Ishikawa (cell line): ENCODE data around the gene COL27A1.

ENCODE experiments used
- CEBPB ChIP-seq: IDR thresholded peaks from 2 replicates; pipeline ENCODE4 v1.6.1; 2012
- CREB1 ChIP-seq: IDR thresholded peaks from 2 replicates; pipeline ENCODE4 v1.6.1; 2012; ENCODE audit warnings: low read depth
- EGR1 ChIP-seq: IDR thresholded peaks from 2 replicates; pipeline ENCODE4 v1.6.1; 2012
- EP300 ChIP-seq: IDR thresholded peaks from 2 replicates; pipeline ENCODE4 v1.6.1; 2012; ENCODE audit warnings: borderline replicate concordance
- FOXM1 ChIP-seq: IDR thresholded peaks from 2 replicates; pipeline ENCODE4 v1.6.1; 2012; ENCODE audit warnings: low read depth, borderline replicate concordance
- MAX ChIP-seq: IDR thresholded peaks from 2 replicates; pipeline ENCODE4 v1.6.1; 2012
- NFIC ChIP-seq: IDR thresholded peaks from 2 replicates; pipeline ENCODE4 v1.6.1; 2012
- RAD21 ChIP-seq: IDR thresholded peaks from 2 replicates; pipeline ENCODE4 v1.6.1; 2012; ENCODE audit warnings: low read depth
- REST ChIP-seq: IDR thresholded peaks from 2 replicates; pipeline ENCODE4 v1.6.1; 2012; ENCODE audit warnings: low read depth, mild to moderate bottlenecking
- TAF1 ChIP-seq: IDR thresholded peaks from 2 replicates; pipeline ENCODE4 v1.6.1; 2012; ENCODE audit warnings: low read depth, mild to moderate bottlenecking
- TCF12 ChIP-seq: IDR thresholded peaks from 2 replicates; pipeline ENCODE4 v1.6.1; 2012; ENCODE audit warnings: low read depth
- TEAD4 ChIP-seq: IDR thresholded peaks from 2 replicates; pipeline ENCODE4 v1.6.1; 2012
- USF1 ChIP-seq: IDR thresholded peaks from 2 replicates; pipeline ENCODE4 v1.6.1; 2012
- YY1 ChIP-seq: IDR thresholded peaks from 2 replicates; pipeline ENCODE4 v1.6.1; 2012; ENCODE audit warnings: low read depth
- ZBTB7A ChIP-seq: IDR thresholded peaks from 2 replicates; pipeline ENCODE4 v1.6.1; 2012; ENCODE audit warnings: low read depth

COL27A1 gene

GRCh38 chr9:114344188-114344566, 188.8 kb downstream of the COL27A1 start:
- no peak for TF ChIP-seq YY1
- no peak for TF ChIP-seq CREB1
- no peak for TF ChIP-seq CEBPB
- TF ChIP-seq TCF12 = no peak
- no peak for TF ChIP-seq FOXM1
- no peak for TF ChIP-seq ZBTB7A
- no peak for TF ChIP-seq USF1
- TF ChIP-seq MAX = no peak
- TF ChIP-seq RAD21 = no peak
- no peak for TF ChIP-seq NFIC
- TF ChIP-seq TAF1 = no peak
- no peak for TF ChIP-seq EP300
- no peak for TF ChIP-seq TEAD4
- TF ChIP-seq REST = no peak
- no peak for TF ChIP-seq EGR1

GRCh38 chr9:114344692-114345091, 189.4 kb downstream of the COL27A1 start:
- TF ChIP-seq TEAD4 = peak; percentile 45
- TF ChIP-seq RAD21 = no peak
- no peak for TF ChIP-seq USF1
- no peak for TF ChIP-seq ZBTB7A
- peak; percentile 36; the same call in 1 of the 2 replicates for TF ChIP-seq EP300
- TF ChIP-seq TCF12 = no peak
- TF ChIP-seq NFIC = peak; percentile 62; the same call in 1 of the 2 replicates
- no peak for TF ChIP-seq CEBPB
- no peak for TF ChIP-seq YY1
- TF ChIP-seq TAF1 = no peak
- TF ChIP-seq CREB1 = no peak
- no peak for TF ChIP-seq REST
- TF ChIP-seq MAX = no peak
- TF ChIP-seq EGR1 = no peak
- TF ChIP-seq FOXM1 = no peak

- TF ChIP-seq ZBTB7A (no peak), TAF1 (no peak), CEBPB (no peak), TEAD4 (no peak), NFIC (no peak), YY1 (no peak), MAX (no peak), USF1 (no peak), RAD21 (no peak), REST (no peak), FOXM1 (no peak), CREB1 (no peak), EGR1 (no peak), TCF12 (no peak), EP300 (no peak)
Observed at GRCh38 chr9:114345493-114346065, 190.2 kb downstream of the COL27A1 start.
